Measurements from ENCODE around the gene SNAP47.

The SNAP47 gene

DNA sequence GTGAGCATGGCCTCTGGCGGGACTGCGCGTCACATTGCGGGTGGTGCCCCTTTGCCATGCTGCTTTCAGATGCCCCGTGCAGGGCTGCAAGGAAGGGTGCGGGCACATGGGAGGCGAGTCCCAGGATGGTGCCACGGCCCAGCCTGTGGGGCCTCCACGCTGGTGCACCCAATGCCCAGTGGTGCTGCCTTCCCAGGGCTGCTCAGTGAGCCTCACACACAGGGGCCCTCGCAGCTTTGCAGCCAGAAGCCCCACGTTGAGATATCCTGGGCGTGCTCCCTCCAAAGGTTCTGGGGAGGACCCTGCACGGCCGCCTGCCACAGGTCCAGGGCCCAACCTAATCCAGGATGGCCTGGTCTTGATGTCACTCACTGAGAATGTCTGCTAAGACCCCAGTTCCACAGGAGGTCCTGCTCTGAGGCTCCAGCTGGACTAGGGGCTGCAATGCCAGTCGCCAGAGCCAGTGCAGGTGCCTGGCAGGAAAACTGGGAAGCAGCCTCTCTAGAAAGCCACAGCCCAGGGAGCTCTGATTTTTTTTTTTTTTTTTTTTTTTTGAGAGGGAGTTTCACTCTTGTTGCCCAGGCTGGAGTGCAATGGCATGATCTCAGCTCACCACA, 46.2 kb downstream of the SNAP47 start:
- no peak for DNase-seq (ENCODE audit: low read depth in 2 of 3, low spot score in 1 of 3)

DNA sequence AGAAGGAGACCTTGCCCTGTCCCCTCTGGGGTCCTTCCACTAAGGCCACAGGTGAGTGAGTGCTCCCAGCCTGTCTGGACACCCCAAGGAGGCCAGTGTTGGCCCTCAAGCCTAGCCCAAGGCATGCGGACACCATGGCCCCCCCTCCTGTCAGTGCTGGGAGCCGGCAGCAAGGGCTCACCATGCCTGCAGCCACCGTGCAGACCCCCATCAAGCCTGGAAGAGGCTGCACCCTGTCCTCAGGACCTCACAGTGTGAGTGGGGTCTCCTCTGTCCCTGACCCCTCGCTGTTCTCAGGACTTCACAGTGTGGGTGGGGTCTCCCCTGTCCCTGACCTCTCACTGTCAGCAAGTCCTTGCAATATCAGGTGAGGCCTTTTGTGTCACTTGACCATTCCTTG, 47.0 kb downstream of the SNAP47 start:
- no peak for DNase-seq (ENCODE audit: low read depth in 2 of 3, low spot score in 1 of 3)

DNA sequence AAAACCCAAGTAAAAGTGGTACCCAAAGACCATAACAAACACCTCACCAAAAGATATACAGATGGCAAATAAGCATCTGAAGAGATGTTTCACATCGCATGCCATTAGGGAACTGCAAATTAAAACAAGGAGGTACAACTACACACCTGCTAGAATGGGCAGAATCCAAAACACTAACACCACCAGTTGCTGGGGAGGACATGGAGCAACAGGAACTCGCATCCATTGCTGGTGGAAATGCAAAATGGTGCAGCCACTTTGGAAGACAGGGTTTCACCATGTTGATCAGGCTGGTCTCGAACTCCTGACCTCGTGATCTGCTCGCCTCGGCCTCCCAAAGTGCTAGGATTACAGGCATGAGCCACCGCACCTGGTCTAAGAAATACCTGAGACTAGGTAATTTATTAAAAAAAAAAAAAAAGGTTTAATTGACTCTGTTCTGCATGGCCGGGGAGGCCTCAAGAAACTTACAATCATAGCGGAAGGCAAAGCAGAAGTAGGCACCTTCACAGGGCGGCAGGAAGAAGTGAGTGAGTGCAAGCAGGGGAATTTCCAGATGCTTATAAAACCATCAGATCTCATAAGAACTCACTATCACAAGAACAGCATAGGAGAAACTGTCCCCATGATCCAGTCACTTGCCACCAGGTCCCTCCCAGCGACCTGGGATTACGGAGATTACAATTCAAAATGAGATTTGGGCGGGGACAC, 50.0 kb downstream of the SNAP47 start:
- DNase-seq (ENCODE audit: low read depth in 2 of 3, low spot score in 1 of 3) = no peak

DNA sequence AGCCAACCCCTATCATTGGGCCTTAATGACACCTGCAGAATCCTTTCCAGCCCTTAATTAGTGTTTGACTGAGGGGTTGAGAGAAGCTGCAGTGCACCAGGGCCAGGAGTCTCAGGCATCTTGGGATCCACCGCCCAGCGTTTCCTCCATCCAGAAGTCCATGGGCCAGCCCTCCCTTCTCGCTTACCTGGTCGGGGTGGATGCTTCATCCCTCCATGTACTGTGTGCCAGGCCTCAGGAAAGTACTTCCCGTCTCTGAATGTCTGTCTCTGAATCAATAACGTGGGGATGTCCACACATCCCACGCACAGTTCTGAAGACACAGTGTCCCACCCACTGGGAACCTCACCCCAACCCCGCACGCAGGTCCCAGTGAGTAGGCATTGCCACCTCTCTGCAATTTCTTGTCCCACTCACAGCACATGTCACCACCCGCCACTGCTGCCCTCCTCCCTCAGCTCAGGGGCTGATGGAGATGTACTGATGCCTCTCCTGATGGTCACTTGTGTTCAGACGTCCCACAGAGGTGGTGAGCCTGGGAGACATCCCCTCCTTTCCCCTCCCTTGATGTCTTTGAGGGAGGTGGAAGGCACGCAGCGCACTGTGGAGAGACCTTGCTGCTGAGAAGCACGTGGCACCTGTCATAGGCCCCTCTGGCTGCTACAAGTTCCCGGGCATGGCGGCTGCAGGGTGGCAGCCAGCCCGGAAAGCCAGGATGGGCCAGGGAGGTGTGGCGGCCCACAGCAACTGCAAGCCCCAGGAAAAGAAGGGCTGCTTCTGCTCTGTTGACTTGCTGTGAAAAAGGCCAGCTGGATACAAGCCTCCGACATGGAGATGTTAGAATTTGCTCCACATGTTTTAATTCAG, 50.8 kb downstream of the SNAP47 start:
- DNase-seq (ENCODE audit: low read depth in 2 of 3, low spot score in 1 of 3) = no peak

DNA sequence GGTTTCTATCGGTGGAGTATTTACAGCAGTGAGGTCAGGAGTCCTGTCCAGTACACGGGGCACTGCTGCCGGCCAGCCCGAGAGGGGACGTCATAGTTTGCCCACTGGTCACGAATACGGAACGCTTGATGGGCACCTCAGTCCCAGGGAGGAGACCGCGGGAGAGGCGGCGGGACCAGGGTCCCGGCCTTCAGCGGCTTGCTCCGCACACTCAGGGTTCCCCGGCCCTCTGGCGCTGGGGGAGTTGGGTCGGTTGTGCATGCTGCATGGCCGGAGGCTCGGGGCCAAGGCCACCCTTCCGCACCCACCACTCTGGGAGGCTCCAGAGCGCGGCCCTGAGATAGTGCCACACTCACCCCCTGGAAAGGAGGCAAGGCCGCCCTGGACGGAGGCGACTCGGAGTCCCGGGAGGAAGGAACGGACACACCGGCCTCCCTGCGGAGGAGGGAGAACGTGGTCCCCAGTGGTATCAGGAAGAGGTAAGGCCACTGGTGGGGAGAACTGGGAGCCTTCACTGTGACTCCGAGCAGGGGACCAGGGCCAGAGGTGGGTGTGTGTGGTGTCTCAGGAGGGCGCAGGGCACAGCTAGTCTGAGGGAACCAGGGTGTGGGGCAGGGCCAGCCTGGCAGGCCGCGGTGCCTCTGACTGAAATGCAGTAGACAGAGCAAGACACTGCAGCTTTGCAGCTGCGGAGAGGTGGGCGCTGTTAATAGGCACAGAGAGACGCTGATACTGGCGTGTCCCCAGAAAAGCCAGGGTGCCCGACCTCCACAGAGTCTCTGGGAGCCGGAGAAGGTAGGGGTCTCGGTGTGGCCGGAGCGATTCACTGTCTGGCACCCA, 51.7 kb downstream of the SNAP47 start:
- no peak for DNase-seq (ENCODE audit: low read depth in 2 of 3, low spot score in 1 of 3)

DNA sequence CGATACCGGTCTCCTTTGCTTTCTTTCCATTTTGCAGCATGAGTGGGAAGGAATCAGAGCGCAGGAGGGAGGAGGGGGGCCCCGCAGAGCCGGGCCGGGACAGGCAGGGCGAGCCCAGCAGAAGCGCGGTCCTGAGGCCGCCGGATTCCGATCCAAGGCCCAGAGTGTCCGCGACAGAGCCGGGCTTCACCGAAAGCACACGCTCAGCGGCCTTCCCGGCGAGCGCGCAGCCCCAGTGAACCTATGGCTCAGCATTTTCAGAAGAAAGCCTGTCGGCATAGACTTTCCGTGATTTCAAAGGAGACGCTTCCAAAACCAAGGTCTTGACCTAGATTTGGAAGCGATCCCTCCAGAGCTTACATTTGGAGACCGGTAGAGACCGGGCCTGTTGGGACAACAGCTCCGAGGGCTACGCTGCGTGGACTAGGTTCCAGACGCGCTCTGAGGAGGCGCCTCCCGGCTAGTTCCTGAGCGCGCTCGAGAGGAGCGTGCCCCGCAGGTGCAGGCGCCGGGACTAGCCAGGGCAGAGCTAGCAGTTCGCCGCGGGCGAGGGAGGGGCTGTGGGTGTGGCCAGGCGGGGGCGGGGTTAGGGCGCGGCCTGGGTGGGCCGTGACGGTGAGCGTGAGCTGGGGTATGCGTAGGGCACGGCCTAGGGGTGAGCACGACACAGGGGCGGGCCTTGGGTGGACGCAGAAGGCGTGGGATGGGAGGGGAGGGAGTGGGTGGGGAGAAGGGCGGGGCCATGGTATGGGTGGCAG, 52.5 kb downstream of the SNAP47 start:
- DNase-seq (ENCODE audit: low read depth in 2 of 3, low spot score in 1 of 3) = peak; percentile 83 to 91 (median 90)

DNA sequence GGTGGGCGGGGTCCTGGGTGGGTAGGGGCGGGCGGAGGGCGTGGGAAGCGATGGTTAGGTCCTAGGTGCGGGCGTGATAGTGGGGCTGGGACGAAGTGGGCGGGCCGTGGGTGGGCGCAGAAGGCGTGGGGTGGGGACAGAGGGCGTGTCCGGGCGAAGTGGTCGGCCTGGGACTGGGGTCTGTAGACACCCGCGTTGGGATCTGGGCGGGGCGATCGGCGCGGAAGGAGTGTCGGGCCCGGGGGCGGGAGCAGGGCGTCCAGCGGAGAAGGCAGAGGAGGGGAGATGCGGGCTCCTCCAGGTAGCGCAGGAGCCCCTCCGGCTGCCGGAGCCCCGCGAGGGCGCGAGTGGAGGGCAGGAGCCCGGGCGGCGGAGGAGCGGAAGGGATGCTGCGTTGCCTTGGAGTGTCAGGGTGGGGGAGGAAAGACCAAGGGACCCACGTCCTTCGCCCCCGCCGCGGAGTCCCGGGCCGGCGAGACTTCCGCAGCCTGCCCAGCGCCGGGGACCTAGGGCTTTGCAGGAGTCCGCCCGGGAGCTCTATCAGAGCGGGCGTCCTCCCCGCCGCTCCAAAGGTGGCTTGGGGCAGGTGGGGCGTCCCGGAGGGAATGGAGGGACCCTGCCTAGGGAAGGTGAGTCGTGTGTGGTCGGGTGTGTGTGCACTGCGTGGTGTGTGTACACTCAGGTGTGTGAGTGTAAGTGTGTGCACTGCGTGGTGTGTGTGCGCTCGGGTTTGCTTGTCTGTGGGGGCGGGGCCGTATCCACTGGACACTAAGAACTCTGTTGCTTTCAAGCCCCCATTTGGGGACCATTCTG, 53.2 kb downstream of the SNAP47 start:
- DNase-seq (ENCODE audit: low read depth in 2 of 3, low spot score in 1 of 3) = peak in 2 of 3 donors; percentile 19 to 45

DNA sequence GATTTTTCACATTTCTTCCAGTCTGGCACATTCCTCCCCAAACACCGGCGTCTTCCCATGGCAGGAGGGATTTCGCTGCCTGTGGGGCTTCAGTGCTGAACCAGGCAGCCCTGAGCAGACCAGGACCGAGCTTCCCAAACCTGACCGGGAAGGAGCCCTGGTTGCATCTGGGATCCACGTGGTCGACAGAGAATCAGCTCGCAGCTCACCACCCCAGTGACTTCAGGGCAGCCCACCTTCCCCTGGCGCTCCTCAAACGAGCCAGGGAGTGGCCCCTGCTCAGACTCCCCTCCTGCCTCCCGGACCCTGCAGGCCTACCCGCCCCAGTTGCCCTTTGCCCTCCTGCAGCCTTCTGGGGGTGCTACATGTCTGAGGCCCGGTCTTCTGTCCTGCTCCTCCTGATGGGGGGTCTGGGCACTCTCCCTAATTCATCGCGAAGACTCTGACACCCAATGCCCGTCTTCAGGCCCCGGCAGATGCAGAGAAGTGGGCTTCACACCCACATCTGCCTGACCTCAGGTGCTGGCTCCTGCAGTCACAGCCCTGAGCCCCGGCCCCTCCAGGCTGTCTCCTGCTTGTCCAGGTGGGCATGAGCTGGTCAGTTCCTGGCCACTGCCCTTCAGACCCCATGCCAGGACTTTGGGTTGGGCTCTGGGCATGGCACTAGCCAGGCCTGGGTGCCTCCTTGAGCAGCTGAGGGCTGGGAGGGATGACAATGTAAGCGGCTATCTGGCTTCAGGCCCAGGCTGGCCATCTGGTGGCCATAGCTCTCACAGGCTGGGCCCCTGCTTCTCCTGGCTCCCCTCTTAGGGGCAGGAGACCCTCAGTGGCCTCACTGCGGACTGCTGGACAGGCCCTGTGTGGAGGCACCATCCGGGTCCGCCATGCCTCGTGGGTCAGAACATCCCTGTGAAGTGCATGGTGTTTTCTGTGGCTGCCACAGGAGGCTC, 54.1 kb downstream of the SNAP47 start:
- DNase-seq (ENCODE audit: low read depth in 2 of 3, low spot score in 1 of 3) = no peak

DNA sequence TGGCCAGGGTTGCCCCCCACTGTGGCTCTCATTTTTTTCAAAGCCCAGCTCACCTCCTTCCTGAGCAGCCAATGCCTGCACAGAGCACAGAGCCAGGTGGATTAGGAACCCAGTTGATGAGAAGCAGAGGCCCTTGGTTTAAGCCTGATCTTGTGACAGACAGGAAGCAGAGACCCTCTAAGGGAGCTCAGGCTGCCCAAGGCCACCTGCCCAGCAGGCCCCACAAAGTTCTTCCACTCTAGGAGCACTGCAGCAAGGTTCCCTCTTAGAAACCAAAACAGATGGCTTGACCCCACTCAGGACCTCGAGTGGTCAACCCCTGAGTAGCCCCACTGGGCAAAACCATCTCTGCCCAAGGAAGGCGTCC, 54.8 kb downstream of the SNAP47 start:
- DNase-seq (ENCODE audit: low read depth in 2 of 3, low spot score in 1 of 3) = no peak

DNA sequence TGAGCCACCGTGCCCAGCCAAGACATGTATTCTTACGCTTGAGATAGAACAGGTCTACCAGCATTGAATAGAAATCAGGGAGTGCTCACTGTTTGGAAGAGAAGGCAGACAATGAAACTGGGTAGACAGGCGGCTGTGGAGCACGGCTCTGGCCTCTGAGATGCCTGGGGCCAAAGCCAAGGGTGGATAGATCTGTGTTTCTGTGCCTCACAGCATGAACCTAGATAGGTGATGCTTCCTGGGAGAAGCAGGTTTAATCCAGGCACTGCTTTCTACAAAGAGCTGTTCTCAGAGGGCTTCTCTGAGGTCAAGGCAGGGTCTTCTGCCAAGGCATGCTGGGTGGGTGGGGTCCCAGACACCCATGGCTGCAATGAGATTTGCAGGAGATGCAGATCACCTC, 55.6 kb downstream of the SNAP47 start:
- no peak for DNase-seq (ENCODE audit: low read depth in 2 of 3, low spot score in 1 of 3)

DNA sequence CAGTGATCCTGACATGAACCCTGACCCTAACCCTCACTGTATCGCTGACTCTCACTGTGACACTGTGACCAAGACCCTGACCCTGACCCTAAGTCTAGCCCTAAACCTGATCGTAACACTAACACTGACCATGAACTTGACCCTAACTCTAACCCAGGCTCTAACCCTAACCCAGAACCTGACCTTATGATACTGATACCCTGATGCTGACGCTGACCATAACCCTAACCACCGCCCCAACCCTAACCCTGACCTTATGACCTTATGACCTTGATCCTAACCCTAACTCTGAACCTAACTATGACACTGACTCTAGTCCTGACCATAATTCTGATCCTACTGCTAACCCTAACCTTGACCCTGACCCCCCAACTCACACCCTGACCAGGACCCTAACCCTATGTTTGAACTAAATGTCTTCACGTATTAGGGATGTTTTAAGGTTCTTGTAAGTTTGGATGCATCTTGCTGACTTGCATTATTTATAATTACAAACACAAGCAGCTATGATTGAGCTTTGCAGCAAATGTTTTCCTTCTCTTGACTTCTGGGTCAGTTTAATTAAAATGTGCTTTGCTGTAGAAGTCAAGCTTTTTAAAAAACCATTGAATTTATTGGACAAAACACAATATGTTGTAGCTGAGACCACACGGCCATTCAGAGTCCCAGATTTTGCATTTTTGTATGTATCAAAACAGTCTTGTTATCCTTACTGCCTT, 56.3 kb downstream of the SNAP47 start:
- DNase-seq (ENCODE audit: low read depth in 2 of 3, low spot score in 1 of 3) = no peak

DNA sequence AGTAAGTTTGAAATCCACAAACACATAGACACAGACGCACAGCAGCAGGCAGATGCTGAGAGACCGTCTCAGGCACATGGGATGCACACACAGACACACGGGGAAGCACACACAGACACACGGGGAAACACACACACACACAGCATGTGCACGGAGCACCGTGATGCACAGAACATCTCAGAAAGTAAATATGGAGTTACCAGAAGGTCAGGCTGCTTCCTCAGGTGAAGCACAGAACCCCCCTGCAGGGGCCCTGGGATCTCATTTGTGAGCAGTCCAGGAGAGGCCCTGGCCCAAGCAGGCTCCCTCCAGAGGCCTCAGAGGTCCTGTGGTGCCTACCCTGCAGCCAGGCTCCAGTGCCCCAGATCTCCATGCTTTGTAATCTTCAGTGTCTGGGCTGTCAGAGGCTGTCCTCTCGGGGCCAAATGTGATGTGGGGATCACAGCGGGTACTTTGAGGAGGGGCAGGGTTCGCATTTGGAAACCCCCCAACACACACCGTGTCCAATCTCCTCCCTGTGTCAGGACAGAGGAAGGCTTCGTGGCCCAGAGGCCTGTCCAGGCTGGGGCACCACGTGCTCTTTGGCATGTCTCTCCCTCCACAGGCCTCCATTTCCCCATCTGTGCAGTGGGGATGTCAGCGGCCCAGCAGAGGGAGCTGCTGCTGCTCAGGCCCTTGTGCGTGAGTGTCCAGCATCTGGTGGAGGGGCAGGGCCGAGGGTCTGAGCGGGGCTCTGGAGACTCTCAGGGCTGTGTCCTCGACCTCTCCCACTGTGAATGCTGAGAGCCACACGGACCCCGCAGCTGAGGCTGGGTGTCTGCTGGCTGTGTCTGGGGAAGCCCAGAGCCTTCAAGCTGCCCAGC, 57.2 kb downstream of the SNAP47 start:
- DNase-seq (ENCODE audit: low read depth in 2 of 3, low spot score in 1 of 3) = no peak

DNA sequence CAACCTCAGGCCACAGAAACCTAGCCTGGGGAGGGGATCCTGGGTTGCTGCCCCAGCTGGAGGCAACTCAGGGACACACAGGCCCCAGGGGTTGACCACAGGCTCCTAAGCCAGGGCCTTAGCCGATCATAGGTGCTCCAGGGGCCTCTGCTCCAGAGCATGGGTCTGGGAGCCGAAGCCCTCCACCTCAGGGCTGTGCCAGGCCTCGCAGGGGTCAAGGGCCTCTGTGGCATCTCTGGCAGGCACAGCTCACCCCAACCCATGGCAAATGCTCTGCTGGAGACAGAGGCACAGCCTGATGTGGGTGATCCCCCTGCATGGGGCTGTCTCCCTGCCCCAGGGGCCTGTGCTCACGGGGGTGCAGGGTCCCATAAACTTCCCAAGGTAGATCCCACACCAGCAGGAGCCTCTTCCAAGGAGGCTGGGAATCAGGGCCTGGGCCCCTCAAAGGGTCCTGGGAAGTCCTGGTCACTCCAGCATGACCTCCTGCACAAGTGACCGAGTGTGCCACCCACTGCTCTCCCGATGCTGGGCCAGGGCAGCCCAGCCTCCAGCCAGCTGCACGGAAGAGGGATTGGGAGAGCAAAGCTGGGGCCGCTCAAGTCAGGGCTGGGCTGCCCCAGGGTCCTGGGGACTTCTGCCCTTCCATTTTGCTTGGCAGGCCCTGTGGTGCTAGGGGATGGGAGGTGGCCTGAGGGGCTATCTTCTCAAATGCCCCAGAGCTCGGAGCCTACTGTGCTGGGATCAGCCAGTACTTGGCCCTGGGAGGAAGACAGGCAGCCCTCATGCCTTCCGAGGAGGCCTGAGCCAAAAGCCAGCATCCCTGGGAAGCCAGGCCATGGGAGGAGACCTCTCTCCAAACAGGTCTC, 58.1 kb downstream of the SNAP47 start:
- DNase-seq (ENCODE audit: low read depth in 2 of 3, low spot score in 1 of 3) = no peak

DNA sequence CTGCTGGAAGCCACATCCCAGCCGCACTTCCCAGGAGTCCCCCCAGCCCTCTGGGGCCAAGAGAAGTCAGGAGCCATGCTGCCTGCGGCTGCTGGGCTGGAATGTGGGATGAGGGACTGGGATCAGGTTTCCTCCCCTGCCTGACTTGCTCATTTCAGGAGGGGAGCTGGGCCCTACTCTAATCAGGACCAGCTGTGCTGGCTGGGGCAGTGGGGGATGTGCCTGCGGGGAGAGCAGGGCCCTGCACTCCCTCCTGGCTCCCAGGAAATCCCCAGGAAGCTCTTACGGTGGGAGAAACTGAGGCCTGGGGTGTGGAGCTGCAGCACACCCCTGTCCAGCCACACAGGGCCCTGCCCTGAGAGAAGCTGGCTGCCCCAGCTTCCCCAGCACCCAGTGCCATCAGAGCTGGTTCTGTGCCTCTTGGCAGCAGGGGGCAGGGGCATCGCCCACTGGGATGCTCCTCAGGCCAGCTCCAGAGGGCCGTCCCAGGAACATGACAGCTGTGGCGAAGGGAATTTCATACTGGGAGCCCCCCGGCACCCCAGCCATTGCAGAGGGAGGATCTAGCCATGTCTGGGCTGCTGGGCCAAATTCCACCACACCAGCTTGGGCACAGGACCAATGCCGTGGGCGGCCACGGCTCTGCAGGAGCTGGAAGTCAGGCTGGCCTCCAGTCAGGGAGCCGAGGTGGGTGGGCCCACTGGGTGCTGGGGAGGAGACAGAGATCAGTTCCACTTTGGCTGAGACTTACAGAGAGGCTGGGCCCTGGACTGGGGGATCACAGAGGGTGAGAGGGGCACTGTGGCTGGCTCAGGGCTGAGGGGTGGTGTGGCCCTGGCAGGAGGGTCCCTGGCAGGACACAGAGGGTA, 58.9 kb downstream of the SNAP47 start:
- DNase-seq (ENCODE audit: low read depth in 2 of 3, low spot score in 1 of 3) = no peak

DNA sequence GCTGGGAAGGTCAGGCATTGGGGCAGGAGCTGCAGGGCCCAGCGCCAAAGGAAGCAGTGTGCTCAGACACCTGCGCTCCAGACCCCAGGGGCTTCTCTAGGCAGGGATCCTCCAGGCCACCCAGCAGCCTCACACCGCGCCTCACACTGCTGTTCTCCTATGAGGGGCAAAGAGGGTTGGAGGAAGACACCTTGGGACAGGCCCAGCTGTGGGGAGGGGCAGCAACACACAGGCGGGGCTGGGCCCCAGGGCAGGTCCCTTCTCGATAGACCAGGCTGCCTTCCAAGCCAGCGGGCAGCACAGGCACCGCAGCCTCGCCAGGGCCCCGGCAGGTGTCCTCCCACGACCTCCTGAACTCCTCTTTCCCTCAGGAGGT, 59.6 kb downstream of the SNAP47 start:
- no peak for DNase-seq (ENCODE audit: low read depth in 2 of 3, low spot score in 1 of 3)

Data from stimulated activated CD4-positive, alpha-beta T cell treated with anti-CD3 and anti-CD28 coated beads, Interleukin-12 subunit alpha, Interleukin-12 subunit beta, amount 100 ng/mL, for 48 hours (primary cell).